Gastroesophageal sphincter (tissue), 4 donors: ENCODE data around the gene HK2. TPM values are rescaled to one million over a fixed set of nuclear protein-coding genes. Genes with fewer than 3 reads are reported as not detected.

Experiments
- ATAC-seq: fragments of 150-250 bp; one replicate; pipeline ENCODE4 v1.9.1; 2016; ENCODE audit warnings: mild to moderate bottlenecking, moderate library complexity
- H3K27ac ChIP-seq, 4 donors: fragments of 200-600 bp; sonication (generic) in 3 of 4; 1 replicate in 3 of 4; 2 replicates in 1 of 4; pipeline ENCODE4 v1.5.1; 2016 to 2019
- H3K27me3 ChIP-seq: fragments of 200-600 bp; sonication (generic); one replicate; pipeline ENCODE4 v1.5.1; 2019
- H3K36me3 ChIP-seq, 2 donors: fragments of 200-600 bp; sonication (generic); one replicate each; pipeline ENCODE4 v1.5.1; 2019; ENCODE audit warnings: control low read depth in 1 of 2
- H3K4me1 ChIP-seq, 3 donors: fragments of 200-600 bp; sonication (generic); 1 replicate in 2 of 3; 2 replicates in 1 of 3; pipeline ENCODE4 v1.5.1; 2016 to 2019; ENCODE audit warnings: control low read depth in 2 of 3
- H3K4me3 ChIP-seq, 2 donors: fragments of 200-600 bp; sonication (generic); one replicate each; pipeline ENCODE4 v1.5.1; 2019; ENCODE audit warnings: mild to moderate bottlenecking in 1 of 2, moderate library complexity in 1 of 2
- H3K9me3 ChIP-seq, 3 donors: fragments of 200-600 bp; sonication (generic); one replicate each; pipeline ENCODE4 v1.5.1; 2017 to 2019; ENCODE audit warnings: control low read depth in 2 of 3
- CTCF ChIP-seq, 4 experiments: fragments of 200-600 bp in 2 of 4; fragments of 450-650 bp in 2 of 4; sonication (generic) in 1 of 4; IDR thresholded peaks; one replicate each; pipeline ENCODE4 v1.5.1; 2017 to 2019; ENCODE audit warnings: antibody characterized with exemption in 4 of 4, mild to moderate bottlenecking in 2 of 4, moderate library complexity in 2 of 4
- EP300 ChIP-seq: sonication (generic); formaldehyde crosslinking; IDR thresholded peaks from one replicate; pipeline ENCODE4 v1.6.1; 2017; ENCODE audit warnings: antibody characterized with exemption, mild to moderate bottlenecking
- POLR2A ChIP-seq, 2 donors: fragments of 450-650 bp; IDR thresholded peaks; one replicate each; pipeline ENCODE4 v1.6.1; 2017; ENCODE audit warnings: antibody characterized with exemption in 2 of 2, mild to moderate bottlenecking in 2 of 2, moderate library complexity in 1 of 2
- POLR2AphosphoS5 ChIP-seq: sonication (generic); formaldehyde crosslinking; IDR thresholded peaks from one replicate; pipeline ENCODE4 v1.6.1; 2017; ENCODE audit warnings: antibody characterized with exemption
- WGBS, 2 donors: methylation state at CpG; one replicate each; pipeline ENCODE4 v1.1.5; 2018; ENCODE audit warnings: low coverage in 1 of 2; 5-methylcytosine and 5-hydroxymethylcytosine counted together
- total RNA-seq, 4 donors: library from RNA; depleted of rRNA; stranded (reverse); fragments of >200 nt; gene quantifications; one replicate each; pipeline ENCODE4 v1.1.0, GENCODE V29; 2016

Gene HK2
- total RNA-seq, 4 donors from 2014 or later, result 0.82 to 6.1 (median 2.1) TPM

GRCh38 chr2:74877781-74878433, 44.0 kb downstream of the HK2 start:
- no peaks in the 10 kb centered on the region for H3K27me3 ChIP-seq
- TF ChIP-seq CTCF (IDR thresholded peaks at IDR 0.05) (no peak), POLR2A (IDR thresholded peaks at IDR 0.05) (no peak), EP300 (no peak), POLR2AphosphoS5 (no peak)
- no peak overlapping the region for H3K27ac ChIP-seq
- H3K4me1 ChIP-seq, result peaks cover 0 to 21% (median 7%) of the 10 kb centered on the region in 3 donors
- H3K9me3 ChIP-seq, result no peaks in the 10 kb centered on the region
- peaks cover 0 to 61% of the 10 kb centered on the region in 2 donors for H3K36me3 ChIP-seq
- WGBS, 2 donors, result 90 to 94% methylated on average over 2 of the region's 4 CpGs
- no peak overlapping the region for H3K4me3 ChIP-seq
- no peak for ATAC-seq

- ATAC-seq, result no peak
- Histone ChIP-seq H3K27me3 (no peaks in the 10 kb centered on the region), H3K36me3 (peaks cover 0 to 66% of the 10 kb centered on the region in 2 donors), H3K4me3 (no peak overlapping the region), H3K4me1 (peaks cover 0 to 21% (median 7%) of the 10 kb centered on the region in 3 donors), H3K27ac (no peak overlapping the region), H3K9me3 (no peaks in the 10 kb centered on the region)
- 97% methylated on average over 6 of the region's 20 CpGs; no CpG with 5 or more reads in 1 of the 2 donors for WGBS, 2 donors
- TF ChIP-seq POLR2AphosphoS5 (no peak), POLR2A (IDR thresholded peaks at IDR 0.05) (no peak), EP300 (no peak), CTCF (IDR thresholded peaks at IDR 0.05) (no peak)
Observed at GRCh38 chr2:74878551-74878950, 44.6 kb downstream of the HK2 start.

- Histone ChIP-seq H3K36me3 (peaks cover 0 to 79% of the 10 kb centered on the region in 2 donors), H3K27ac (no peak overlapping the region), H3K9me3 (no peaks in the 10 kb centered on the region), H3K27me3 (no peaks in the 10 kb centered on the region), H3K4me1 (peaks cover 0 to 10% (median 7%) of the 10 kb centered on the region in 3 donors), H3K4me3 (no peak overlapping the region)
- TF ChIP-seq POLR2A (IDR thresholded peaks at IDR 0.05) (no peak), EP300 (no peak), CTCF (IDR thresholded peaks at IDR 0.05) (no peak), POLR2AphosphoS5 (no peak)
- ATAC-seq, result no peak
- 94 to 98% methylated on average over 8 to 9 of the region's 24 CpGs for WGBS, 2 donors
Observed at GRCh38 chr2:74880054-74880728, 46.3 kb downstream of the HK2 start.

GRCh38 chr2:74881176-74881575, 47.2 kb downstream of the HK2 start:
- Histone ChIP-seq H3K27me3 (no peaks in the 10 kb centered on the region), H3K4me1 (peaks cover 0 to 2% (median under 1%) of the 10 kb centered on the region in 3 donors), H3K9me3 (no peaks in the 10 kb centered on the region), H3K4me3 (no peak overlapping the region), H3K36me3 (peaks cover 0 to 89% of the 10 kb centered on the region in 2 donors), H3K27ac (no peak overlapping the region)
- no peak for ATAC-seq
- 60% methylated on average over 1 of the region's 5 CpGs; no CpG with 5 or more reads in 1 of the 2 donors for WGBS, 2 donors
- TF ChIP-seq POLR2A (IDR thresholded peaks at IDR 0.05), result no peak

GRCh38 chr2:74881626-74882298, 47.8 kb downstream of the HK2 start:
- no peak for TF ChIP-seq EP300
- no peak for TF ChIP-seq POLR2AphosphoS5
- no peak for TF ChIP-seq CTCF (IDR thresholded peaks at IDR 0.05)
- TF ChIP-seq POLR2A (IDR thresholded peaks at IDR 0.05), result no peak
- Histone ChIP-seq H3K9me3 (no peaks in the 10 kb centered on the region), H3K27ac (no peak overlapping the region), H3K27me3 (no peaks in the 10 kb centered on the region), H3K36me3 (peaks cover 0 to 94% of the 10 kb centered on the region in 2 donors), H3K4me3 (no peak overlapping the region), H3K4me1 (no peaks in the 10 kb centered on the region)
- no peak for ATAC-seq
- 90% methylated on average over 7 of the region's 19 CpGs; no CpG with 5 or more reads in 1 of the 2 donors for WGBS, 2 donors
